ENCODE results near the gene ZNF311. TPM values are rescaled to one million over a fixed set of nuclear protein-coding genes. Genes with fewer than 3 reads are reported as not detected.
A peak's percentile ranks its signal among the peaks of the same experiment; 100 is the strongest.

ZNF311 gene
- under 1 TPM in 1 of 4 donors, not detected in 3; 0.11 TPM for total RNA-seq

DNA sequence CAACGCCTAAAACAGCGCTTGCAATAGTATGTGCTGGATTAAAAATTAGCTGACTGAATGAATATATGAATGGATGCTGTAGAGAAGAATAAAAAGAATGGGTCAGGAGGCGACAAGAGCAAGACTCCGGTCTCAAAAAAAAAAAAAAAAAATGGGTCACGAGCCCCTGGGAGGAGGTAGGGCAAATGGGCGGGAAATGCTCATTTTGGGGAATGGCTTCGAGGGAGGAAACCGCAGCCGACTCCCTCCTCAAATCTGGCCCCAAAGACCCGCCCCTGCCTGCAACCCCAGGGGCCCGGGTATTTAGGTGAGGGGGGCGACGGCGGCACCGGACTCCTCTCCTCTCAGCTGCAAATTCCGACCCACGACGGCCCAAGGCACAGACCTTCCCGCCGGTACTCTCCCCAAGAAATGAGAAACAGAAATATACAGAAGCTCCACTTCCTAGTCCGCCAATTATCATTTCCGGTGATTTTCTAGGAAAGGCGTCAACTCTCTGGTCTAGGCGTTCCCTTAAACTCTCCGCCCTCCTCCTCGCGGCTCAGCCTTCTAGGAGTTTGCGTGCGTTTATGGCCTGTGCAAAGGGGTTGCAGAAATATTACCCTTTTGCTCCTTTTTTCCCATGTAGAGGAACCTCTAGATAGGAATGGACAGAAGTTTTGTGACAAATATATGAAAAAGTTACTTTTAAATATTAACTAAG lies at the start of gene ZNF311:
Gene ZNF311 (minus strand): TSS at position 133 of the 703 bp plus-strand sequence. CDS start 1,361 bp downstream, outside the sequence.
- in situ Hi-C loops (cut with MboI; ENCODE audit: low sequenced_read_pairs in 4 of 4) (no loop called here), intact Hi-C loops (cut with DNase I; ENCODE audit: low total_unique reads) (no loop called here)
- DNase-seq: peak in 1 of 2 donors; percentile 27
- H3K36me3 ChIP-seq: no peaks in the 10 kb centered on the region
- peaks cover 0 to 9% (median 0%) of the 10 kb centered on the region in 3 donors for H3K27me3 ChIP-seq
- H3K4me1 ChIP-seq: no peaks in the 10 kb centered on the region
- H3K27ac ChIP-seq: peak within 1 kb of the TSS; percentile 34 to 57 (median 46)
- peak; percentile 44 to 60 for ATAC-seq
- H3K4me3 ChIP-seq: peak within 1 kb of the TSS; percentile 52 to 57 (median 55)
- no peaks in the 10 kb centered on the region for H3K9me3 ChIP-seq
- no peak for TF ChIP-seq POLR2A (IDR thresholded peaks at IDR 0.05)
- no peak for TF ChIP-seq CTCF (IDR thresholded peaks at IDR 0.05 in 4 of 5, conservative IDR thresholded peaks at IDR 0.05 in 1 of 5)

DNA sequence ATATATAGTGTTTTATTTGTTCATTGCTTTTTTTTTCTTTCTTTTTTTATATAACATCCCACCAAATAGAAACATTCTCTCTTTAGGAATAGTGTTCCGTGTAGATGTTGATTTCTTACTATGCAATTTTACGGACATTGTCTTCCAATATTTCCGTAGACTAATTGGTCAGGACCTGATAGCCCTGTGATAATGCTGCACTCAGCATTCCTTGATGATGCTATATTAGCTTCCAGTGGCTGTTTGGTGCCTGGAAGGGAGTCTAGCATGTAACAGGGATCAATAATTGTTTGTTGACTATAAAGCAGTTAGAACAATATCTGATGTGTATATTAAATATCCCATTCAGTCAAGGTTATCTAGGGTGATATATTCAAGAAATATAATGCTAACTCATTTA lies 46.6 kb upstream of the ZNF311 start:
- DNase-seq (no peak), ATAC-seq (no peak)
- Histone ChIP-seq H3K27me3 (no peaks in the 10 kb centered on the region), H3K4me1 (no peaks in the 10 kb centered on the region), H3K36me3 (no peaks in the 10 kb centered on the region), H3K9me3 (peaks cover 0 to 3% (median 0%) of the 10 kb centered on the region in 3 donors), H3K4me3 (no peak overlapping the region), H3K27ac (no peak overlapping the region)
- TF ChIP-seq CTCF (IDR thresholded peaks at IDR 0.05 in 4 of 5, conservative IDR thresholded peaks at IDR 0.05 in 1 of 5) (no peak), POLR2A (IDR thresholded peaks at IDR 0.05) (no peak)
- intact Hi-C loops (cut with DNase I; ENCODE audit: low total_unique reads): no loop called here
- in situ Hi-C loops (cut with MboI; ENCODE audit: low sequenced_read_pairs in 4 of 4): no loop called here

- no peak for ATAC-seq
- Histone ChIP-seq H3K27ac (no peak within 1 kb of the TSS), H3K4me1 (no peaks in the 10 kb centered on the region), H3K36me3 (no peaks in the 10 kb centered on the region), H3K4me3 (no peak within 1 kb of the TSS), H3K27me3 (no peaks in the 10 kb centered on the region), H3K9me3 (peaks cover 0 to 3% (median 0%) of the 10 kb centered on the region in 3 donors)
- DNase-seq: no peak
- intact Hi-C loops (cut with DNase I; ENCODE audit: low total_unique reads): no loop called here
- TF ChIP-seq POLR2A (IDR thresholded peaks at IDR 0.05) (no peak), CTCF (IDR thresholded peaks at IDR 0.05 in 4 of 5, conservative IDR thresholded peaks at IDR 0.05 in 1 of 5) (no peak)
- in situ Hi-C loops (cut with MboI; ENCODE audit: low sequenced_read_pairs in 4 of 4): no loop called here
Observed at GRCh38 chr6:29045075-29045474, 40.0 kb upstream of the ZNF311 start, which contains the start of gene OR2W1. OR2W1 (minus strand) TSS chr6:29045175; CDS start chr6:29045175, 0 bp downstream.

DNA sequence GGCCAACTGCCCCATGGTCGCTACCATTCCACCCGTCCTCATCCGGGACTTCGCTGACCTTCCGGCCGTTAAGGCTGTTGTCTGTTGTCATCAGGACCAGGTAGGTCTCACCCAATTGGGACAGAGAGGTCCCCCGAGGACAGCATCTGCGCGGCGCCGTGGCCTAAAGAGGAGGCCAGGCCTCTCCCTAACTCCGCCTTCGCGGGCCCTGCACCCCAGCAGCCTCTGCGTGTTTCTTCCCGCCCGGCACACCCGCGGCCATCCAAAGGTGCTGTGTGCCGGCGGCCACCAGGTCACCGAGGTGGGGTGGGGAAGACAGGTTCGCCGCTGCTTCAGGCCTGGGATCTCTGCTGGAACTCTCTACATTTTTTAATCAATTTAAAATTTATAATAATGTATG lies 30.8 kb upstream of the ZNF311 start:
- ATAC-seq (no peak), DNase-seq (no peak)
- intact Hi-C loops (cut with DNase I; ENCODE audit: low total_unique reads) (no loop called here), in situ Hi-C loops (cut with MboI; ENCODE audit: low sequenced_read_pairs in 4 of 4) (no loop called here)
- Histone ChIP-seq H3K9me3 (no peaks in the 10 kb centered on the region), H3K36me3 (no peaks in the 10 kb centered on the region), H3K27me3 (no peaks in the 10 kb centered on the region), H3K4me3 (no peak overlapping the region), H3K4me1 (no peaks in the 10 kb centered on the region), H3K27ac (no peak overlapping the region)
- TF ChIP-seq POLR2A (IDR thresholded peaks at IDR 0.05): no peak
- no peak for TF ChIP-seq CTCF (IDR thresholded peaks at IDR 0.05 in 4 of 5, conservative IDR thresholded peaks at IDR 0.05 in 1 of 5)

Measured in gastrocnemius medialis (tissue), 4 donors.